ENCODE data around the gene USP36.

Gene USP36

GRCh38 chr17:78808163-78808562 is 32.5 kb downstream of the USP36 start:
- no peak for DNase-seq

- DNase-seq = no peak
Observed at GRCh38 chr17:78806451-78806850, 34.2 kb downstream of the USP36 start.

GRCh38 chr17:78805301-78805700 is 35.3 kb downstream of the USP36 start:
- no peak for DNase-seq

- no peak for DNase-seq
Observed at GRCh38 chr17:78804777-78805176, 35.8 kb downstream of the USP36 start.

- DNase-seq = no peak
Observed at GRCh38 chr17:78803186-78803845, 37.3 kb downstream of the USP36 start.

GRCh38 chr17:78802459-78802858 is 38.2 kb downstream of the USP36 start:
- no peak for DNase-seq

GRCh38 chr17:78802008-78802407 is 38.6 kb downstream of the USP36 start:
- no peak for DNase-seq

GRCh38 chr17:78800132-78800931 is 40.3 kb downstream of the USP36 start:
- DNase-seq = no peak

- peak; percentile 16 for DNase-seq
Observed at GRCh38 chr17:78798695-78799559, 41.7 kb downstream of the USP36 start.

GRCh38 chr17:78797691-78798585 is 42.7 kb downstream of the USP36 start:
- DNase-seq = no peak

- no peak for DNase-seq
Observed at GRCh38 chr17:78797213-78797612, 43.4 kb downstream of the USP36 start.

GRCh38 chr17:78796517-78796900 is 44.1 kb downstream of the USP36 start:
- no peak for DNase-seq

GRCh38 chr17:78795861-78796516 is 44.6 kb downstream of the USP36 start:
- DNase-seq = no peak

- no peak for DNase-seq
Observed at GRCh38 chr17:78794864-78795640, 45.6 kb downstream of the USP36 start.

GRCh38 chr17:78794399-78794798 is 46.2 kb downstream of the USP36 start:
- no peak for DNase-seq

GRCh38 chr17:78793968-78794367 is 46.6 kb downstream of the USP36 start:
- no peak for DNase-seq

GRCh38 chr17:78793415-78793814 is 47.2 kb downstream of the USP36 start:
- no peak for DNase-seq

- DNase-seq = no peak
Observed at GRCh38 chr17:78791840-78792709, 48.5 kb downstream of the USP36 start.

- DNase-seq = no peak
Observed at GRCh38 chr17:78790552-78790951, 50.1 kb downstream of the USP36 start.

GRCh38 chr17:78789663-78790181 is 50.9 kb downstream of the USP36 start:
- peak; percentile 90 for DNase-seq
